ENCODE results near the gene ADAMTS12.

DNA sequence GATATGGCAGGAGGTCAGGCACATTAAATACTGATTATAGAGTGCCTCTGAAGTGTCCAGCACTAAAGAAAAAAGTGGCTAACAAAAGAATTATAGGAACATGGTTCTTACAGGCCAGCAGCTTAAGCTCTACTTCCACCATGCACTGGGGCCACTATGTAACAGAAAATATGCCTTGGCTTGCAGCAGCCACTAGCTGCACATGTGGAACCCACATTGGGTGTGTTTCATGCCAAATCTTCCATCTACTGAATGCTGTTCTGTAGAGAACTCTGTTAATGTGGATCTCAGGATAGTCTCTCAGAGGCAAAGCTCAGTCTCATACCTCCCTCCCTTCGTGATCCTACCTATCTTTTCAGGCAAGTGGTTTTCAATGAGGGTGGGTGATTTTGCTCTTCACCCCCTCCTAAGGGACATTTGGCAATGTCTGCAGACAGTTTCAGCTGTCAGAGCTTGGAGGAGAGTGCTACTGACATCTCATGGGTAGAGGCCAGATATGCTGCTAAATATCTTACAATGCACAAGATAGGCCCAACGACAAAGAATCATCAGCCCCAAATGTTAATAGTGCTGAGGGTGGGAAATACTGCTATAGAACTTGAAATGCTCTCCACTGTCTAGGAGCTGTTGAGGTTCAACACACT is 232.1 kb downstream of the ADAMTS12 start:
- TF ChIP-seq, protein P1, sequence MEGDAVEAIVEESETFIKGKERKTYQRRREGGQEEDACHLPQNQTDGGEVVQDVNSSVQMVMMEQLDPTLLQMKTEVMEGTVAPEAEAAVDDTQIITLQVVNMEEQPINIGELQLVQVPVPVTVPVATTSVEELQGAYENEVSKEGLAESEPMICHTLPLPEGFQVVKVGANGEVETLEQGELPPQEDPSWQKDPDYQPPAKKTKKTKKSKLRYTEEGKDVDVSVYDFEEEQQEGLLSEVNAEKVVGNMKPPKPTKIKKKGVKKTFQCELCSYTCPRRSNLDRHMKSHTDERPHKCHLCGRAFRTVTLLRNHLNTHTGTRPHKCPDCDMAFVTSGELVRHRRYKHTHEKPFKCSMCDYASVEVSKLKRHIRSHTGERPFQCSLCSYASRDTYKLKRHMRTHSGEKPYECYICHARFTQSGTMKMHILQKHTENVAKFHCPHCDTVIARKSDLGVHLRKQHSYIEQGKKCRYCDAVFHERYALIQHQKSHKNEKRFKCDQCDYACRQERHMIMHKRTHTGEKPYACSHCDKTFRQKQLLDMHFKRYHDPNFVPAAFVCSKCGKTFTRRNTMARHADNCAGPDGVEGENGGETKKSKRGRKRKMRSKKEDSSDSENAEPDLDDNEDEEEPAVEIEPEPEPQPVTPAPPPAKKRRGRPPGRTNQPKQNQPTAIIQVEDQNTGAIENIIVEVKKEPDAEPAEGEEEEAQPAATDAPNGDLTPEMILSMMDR (IDR thresholded peaks at IDR 0.05; ENCODE audit: poor library complexity, severe bottlenecking), result no peak
- TF ChIP-seq MXI1 (conservative IDR thresholded peaks at IDR 0.05; ENCODE audit: poor library complexity, severe bottlenecking) (no peak), EZH2 (IDR thresholded peaks at IDR 0.05; ENCODE audit: borderline replicate concordance, insufficient read depth, low read length, poor library complexity, severe bottlenecking) (no peak)
- TF ChIP-seq, protein P2, sequence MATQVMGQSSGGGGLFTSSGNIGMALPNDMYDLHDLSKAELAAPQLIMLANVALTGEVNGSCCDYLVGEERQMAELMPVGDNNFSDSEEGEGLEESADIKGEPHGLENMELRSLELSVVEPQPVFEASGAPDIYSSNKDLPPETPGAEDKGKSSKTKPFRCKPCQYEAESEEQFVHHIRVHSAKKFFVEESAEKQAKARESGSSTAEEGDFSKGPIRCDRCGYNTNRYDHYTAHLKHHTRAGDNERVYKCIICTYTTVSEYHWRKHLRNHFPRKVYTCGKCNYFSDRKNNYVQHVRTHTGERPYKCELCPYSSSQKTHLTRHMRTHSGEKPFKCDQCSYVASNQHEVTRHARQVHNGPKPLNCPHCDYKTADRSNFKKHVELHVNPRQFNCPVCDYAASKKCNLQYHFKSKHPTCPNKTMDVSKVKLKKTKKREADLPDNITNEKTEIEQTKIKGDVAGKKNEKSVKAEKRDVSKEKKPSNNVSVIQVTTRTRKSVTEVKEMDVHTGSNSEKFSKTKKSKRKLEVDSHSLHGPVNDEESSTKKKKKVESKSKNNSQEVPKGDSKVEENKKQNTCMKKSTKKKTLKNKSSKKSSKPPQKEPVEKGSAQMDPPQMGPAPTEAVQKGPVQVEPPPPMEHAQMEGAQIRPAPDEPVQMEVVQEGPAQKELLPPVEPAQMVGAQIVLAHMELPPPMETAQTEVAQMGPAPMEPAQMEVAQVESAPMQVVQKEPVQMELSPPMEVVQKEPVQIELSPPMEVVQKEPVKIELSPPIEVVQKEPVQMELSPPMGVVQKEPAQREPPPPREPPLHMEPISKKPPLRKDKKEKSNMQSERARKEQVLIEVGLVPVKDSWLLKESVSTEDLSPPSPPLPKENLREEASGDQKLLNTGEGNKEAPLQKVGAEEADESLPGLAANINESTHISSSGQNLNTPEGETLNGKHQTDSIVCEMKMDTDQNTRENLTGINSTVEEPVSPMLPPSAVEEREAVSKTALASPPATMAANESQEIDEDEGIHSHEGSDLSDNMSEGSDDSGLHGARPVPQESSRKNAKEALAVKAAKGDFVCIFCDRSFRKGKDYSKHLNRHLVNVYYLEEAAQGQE (IDR thresholded peaks at IDR 0.05; ENCODE audit: borderline replicate concordance), result no peak

Data from neural cell (in vitro differentiated cells).